ENCODE measurements around the gene CSF3R. TPM values are rescaled to one million over a fixed set of nuclear protein-coding genes. Genes with fewer than 3 reads are reported as not detected.

Gene CSF3R
- total RNA-seq, 4 donors from 2014 or later: 12.5 to 27.8 (median 19.8) TPM

DNA sequence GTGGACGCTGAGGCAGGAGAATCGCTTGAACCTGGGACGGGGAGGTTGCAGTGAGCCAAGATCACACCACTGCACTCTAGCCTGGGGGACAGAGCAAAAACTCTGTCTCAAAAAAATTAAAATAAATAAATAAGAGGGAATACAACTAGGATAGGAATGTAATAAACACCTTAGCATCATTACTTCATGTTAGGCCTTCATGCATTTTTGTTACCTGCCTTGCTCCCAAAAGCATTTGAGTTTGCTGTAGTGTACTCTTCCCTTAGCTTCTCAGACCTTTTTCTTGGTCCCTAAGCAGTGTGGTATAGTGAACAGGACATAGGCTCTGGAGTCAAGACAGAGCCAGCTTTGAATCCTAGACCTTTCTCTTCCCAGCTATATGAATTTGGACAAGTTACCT, 29.7 kb downstream of the CSF3R start:
- Histone ChIP-seq H3K27ac (no peak overlapping the region), H3K27me3 (no peaks in the 10 kb centered on the region), H3K4me1 (peaks cover 0 to 24% (median 2%) of the 10 kb centered on the region in 4 donors), H3K9me3 (no peaks in the 10 kb centered on the region), H3K4me3 (no peak overlapping the region), H3K36me3 (peaks cover 0 to 44% (median 0%) of the 10 kb centered on the region in 3 donors)
- TF ChIP-seq EP300 (IDR thresholded peaks at IDR 0.05) (no peak), POLR2A (IDR thresholded peaks at IDR 0.05) (no peak)
- TF ChIP-seq, protein P1, sequence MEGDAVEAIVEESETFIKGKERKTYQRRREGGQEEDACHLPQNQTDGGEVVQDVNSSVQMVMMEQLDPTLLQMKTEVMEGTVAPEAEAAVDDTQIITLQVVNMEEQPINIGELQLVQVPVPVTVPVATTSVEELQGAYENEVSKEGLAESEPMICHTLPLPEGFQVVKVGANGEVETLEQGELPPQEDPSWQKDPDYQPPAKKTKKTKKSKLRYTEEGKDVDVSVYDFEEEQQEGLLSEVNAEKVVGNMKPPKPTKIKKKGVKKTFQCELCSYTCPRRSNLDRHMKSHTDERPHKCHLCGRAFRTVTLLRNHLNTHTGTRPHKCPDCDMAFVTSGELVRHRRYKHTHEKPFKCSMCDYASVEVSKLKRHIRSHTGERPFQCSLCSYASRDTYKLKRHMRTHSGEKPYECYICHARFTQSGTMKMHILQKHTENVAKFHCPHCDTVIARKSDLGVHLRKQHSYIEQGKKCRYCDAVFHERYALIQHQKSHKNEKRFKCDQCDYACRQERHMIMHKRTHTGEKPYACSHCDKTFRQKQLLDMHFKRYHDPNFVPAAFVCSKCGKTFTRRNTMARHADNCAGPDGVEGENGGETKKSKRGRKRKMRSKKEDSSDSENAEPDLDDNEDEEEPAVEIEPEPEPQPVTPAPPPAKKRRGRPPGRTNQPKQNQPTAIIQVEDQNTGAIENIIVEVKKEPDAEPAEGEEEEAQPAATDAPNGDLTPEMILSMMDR (IDR thresholded peaks at IDR 0.05): no peak
- DNase-seq (ENCODE audit: low spot score in 2 of 2): no peak
- 87 to 91% methylated on average over 3 of the region's 3 CpGs for WGBS, 2 donors

DNA sequence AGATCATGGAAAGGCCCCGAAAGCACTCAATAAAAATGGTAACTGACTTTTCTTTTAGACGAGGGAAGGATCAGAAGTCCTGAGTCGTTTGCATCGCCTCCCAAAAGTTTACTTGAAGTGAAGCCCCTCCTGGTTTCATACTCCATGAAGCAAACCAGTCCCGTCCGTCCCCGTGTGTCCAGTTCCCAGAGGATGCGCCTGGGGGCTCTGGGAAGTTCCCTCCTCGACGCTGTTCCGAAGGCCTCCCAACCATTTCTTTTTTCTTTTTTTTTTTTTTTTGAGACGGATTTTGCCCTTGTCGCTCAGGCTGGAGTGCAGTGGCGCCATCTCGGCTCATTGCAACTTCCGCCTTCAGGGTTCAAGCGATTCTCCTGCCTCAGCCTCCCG, 31.8 kb downstream of the CSF3R start:
- DNase-seq (ENCODE audit: low spot score in 2 of 2): no peak
- Histone ChIP-seq H3K4me1 (peaks cover 0 to 25% (median 2%) of the 10 kb centered on the region in 4 donors), H3K27me3 (no peaks in the 10 kb centered on the region), H3K9me3 (no peaks in the 10 kb centered on the region), H3K36me3 (peaks cover 0 to 23% (median 0%) of the 10 kb centered on the region in 3 donors), H3K4me3 (peak overlapping the region; percentile 49 to 78 (median 60)), H3K27ac (peak overlapping the region; percentile 95 to 96 (median 96))
- no peak for TF ChIP-seq EP300 (IDR thresholded peaks at IDR 0.05)
- TF ChIP-seq POLR2A (IDR thresholded peaks at IDR 0.05): no peak
- TF ChIP-seq, protein P1 (IDR thresholded peaks at IDR 0.05): no peak
- WGBS, 2 donors: 27% methylated on average over 18 of the region's 18 CpGs

DNA sequence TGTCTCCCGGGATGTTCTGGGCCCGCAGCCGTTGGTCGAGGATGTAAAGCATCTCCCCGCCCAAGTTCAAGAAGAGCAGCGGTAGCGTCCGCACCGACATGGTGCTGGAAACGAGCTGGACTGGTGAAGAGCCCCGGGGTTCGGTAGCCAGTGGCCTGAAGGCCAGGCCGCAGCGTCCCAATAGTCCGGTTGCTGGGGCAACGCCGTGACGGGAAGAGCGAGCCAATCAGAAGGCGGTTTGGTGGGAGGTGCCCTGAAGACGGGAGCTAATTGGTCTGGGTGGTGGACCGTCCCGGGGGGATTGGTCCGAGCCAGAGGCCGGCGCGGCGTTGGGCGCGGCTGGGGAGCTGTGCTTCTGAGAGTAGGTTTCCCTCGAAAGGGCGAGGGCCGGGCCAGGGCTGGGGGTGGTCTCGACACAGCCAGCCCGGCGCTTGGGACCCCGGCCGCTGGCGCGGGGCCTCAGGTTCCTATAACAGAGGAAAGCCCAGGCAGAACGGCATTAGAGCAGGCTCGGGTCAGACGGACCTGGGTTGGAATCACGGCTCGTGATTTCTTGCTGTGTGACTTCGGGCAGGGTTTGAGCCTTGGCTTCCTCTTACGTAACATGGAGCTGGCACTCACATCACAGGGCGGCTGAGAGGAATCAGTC, 32.3 kb downstream of the CSF3R start, which contains the start of gene OSCP1:
TSS of gene OSCP1 (minus strand) at position 182 of the 649 bp plus-strand sequence. CDS start at position 100, 82 bp downstream.
- DNase-seq (ENCODE audit: low spot score in 2 of 2): peak; percentile 96 to 97
- H3K4me3 ChIP-seq: peak within 1 kb of the TSS; percentile 49 to 78 (median 60)
- H3K27me3 ChIP-seq: no peaks in the 10 kb centered on the region
- H3K27ac ChIP-seq: peak within 1 kb of the TSS; percentile 95 to 96 (median 96)
- WGBS, 2 donors: 0% methylated on average over 29 to 35 of the region's 48 CpGs
- peak; percentile 83 to 99 for TF ChIP-seq EP300 (IDR thresholded peaks at IDR 0.05)
- TF ChIP-seq, protein P1 (IDR thresholded peaks at IDR 0.05): peak in 1 of 5 experiments; percentile 37
- TF ChIP-seq POLR2A (IDR thresholded peaks at IDR 0.05): peak; percentile 91 to 97
- peaks cover 0 to 25% (median 2%) of the 10 kb centered on the region in 4 donors for H3K4me1 ChIP-seq
- no peaks in the 10 kb centered on the region for H3K9me3 ChIP-seq
- peaks cover 0 to 17% (median 0%) of the 10 kb centered on the region in 3 donors for H3K36me3 ChIP-seq

DNA sequence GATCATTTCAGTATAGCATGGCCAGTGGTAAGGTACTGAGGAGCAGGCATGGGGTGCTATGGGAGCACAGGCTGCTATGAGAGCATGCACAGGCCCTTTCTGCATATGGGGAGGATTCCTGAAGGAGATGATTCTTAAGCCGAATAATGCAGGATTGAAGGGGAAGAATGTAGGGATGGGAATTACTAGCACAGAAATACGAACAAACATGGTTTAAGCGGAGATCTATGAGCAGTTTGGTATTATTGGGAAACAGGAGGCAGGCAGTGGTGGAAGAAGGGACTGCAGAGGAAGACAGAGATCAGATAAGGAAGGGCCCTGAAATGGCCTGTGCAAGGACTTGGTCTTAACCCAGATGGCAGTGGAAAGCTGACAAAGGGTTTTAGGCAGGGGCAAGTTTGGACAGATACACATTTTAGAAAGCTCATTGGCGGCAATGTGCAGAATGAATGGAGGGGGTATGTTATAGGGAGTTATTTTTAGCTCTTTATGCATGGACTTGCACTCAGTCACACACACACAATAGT, 34.1 kb downstream of the CSF3R start:
- TF ChIP-seq, protein P1 (IDR thresholded peaks at IDR 0.05): no peak
- TF ChIP-seq EP300 (IDR thresholded peaks at IDR 0.05): no peak
- TF ChIP-seq POLR2A (IDR thresholded peaks at IDR 0.05): no peak
- no peaks in the 10 kb centered on the region for H3K27me3 ChIP-seq
- no peaks in the 10 kb centered on the region for H3K9me3 ChIP-seq
- no peak for DNase-seq (ENCODE audit: low spot score in 2 of 2)
- H3K4me3 ChIP-seq: no peak overlapping the region
- WGBS, 2 donors: 83 to 91% methylated on average over 4 of the region's 4 CpGs
- H3K27ac ChIP-seq: no peak overlapping the region
- peaks cover 0 to 25% (median 2%) of the 10 kb centered on the region in 4 donors for H3K4me1 ChIP-seq
- H3K36me3 ChIP-seq: peaks cover 0 to 2% (median 0%) of the 10 kb centered on the region in 3 donors

DNA sequence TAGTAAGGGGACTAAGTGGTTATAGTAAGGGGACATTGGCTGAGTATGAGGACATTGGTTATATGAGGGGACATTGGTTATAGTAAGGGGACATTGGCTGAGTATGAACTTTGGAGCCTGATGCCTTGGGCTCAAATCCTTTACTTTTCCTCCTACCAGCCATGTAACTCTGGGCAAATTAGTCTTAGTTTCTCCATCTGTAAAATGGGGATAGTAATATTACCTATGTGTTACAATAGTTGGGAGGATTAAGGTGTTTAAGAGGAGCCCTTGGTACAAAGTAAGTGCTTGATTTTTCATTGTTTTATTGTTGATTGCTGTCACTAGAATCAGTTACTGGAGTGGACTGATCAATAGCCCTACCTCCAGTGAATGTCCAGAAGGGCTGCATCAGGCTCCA, 35.3 kb downstream of the CSF3R start:
- Histone ChIP-seq H3K27ac (no peak overlapping the region), H3K9me3 (no peaks in the 10 kb centered on the region), H3K4me1 (peaks cover 0 to 25% (median 2%) of the 10 kb centered on the region in 4 donors), H3K4me3 (no peak overlapping the region), H3K27me3 (no peaks in the 10 kb centered on the region), H3K36me3 (peaks cover 0 to 7% (median 0%) of the 10 kb centered on the region in 3 donors)
- TF ChIP-seq POLR2A (IDR thresholded peaks at IDR 0.05) (no peak), EP300 (IDR thresholded peaks at IDR 0.05) (no peak)
- TF ChIP-seq, protein P1 (IDR thresholded peaks at IDR 0.05): no peak
- no peak for DNase-seq (ENCODE audit: low spot score in 2 of 2)
